ENCODE data around the gene ZNF609. TPM values are rescaled to one million over a fixed set of nuclear protein-coding genes. Genes with fewer than 3 reads are reported as not detected.

ZNF609 gene
- polyA plus RNA-seq, 3 donors = 1.3 to 13.2 (median 1.7) TPM

GRCh38 chr15:64560998-64561397 lies 100.6 kb downstream of the ZNF609 start:
- Mint-ChIP-seq H3K4me1 (peaks cover 19% of the 10 kb centered on the region), H3K9me3 (no peaks in the 10 kb centered on the region), H3K27me3 (ENCODE audit: low read depth in 3 of 3) (no peaks in the 10 kb centered on the region), H3K36me3 (peaks cover 10 to 24% of the 10 kb centered on the region in 2 donors), H3K27ac (peak overlapping the region in 1 of 7 donors; percentile 64), H3K4me3 (no peak overlapping the region)
- Histone ChIP-seq H3K4me1 (ENCODE audit: control insufficient read depth in 1 of 2, insufficient read depth in 2 of 2, low read length in 2 of 2) (no peaks in the 10 kb centered on the region), H3K27ac (ENCODE audit: low read depth in 1 of 2, low read length in 2 of 2) (peak overlapping the region in 1 of 2 donors; percentile 53), H3K4me2 (replicated peaks; ENCODE audit: extremely low read depth, low read length, poor library complexity, severe bottlenecking) (no peak overlapping the region), H3K9me3 (replicated peaks in 1 of 2; ENCODE audit: control insufficient read depth in 1 of 2, insufficient read depth in 1 of 2, low read length in 2 of 2) (no peaks in the 10 kb centered on the region), H2AFZ (ENCODE audit: insufficient read depth, low read depth, low read length, poor library complexity, severe bottlenecking) (no peak overlapping the region), H3K9ac (ENCODE audit: insufficient read depth, low read length, poor library complexity, severe bottlenecking) (no peak overlapping the region), H4K20me1 (ENCODE audit: insufficient read depth, low read length) (peaks cover 68% of the 10 kb centered on the region), H3K4me3 (replicated peaks in 1 of 3; ENCODE audit: low read depth in 2 of 3, low read length in 3 of 3) (no peak overlapping the region), H3K36me3 (replicated peaks in 1 of 2; ENCODE audit: control insufficient read depth in 1 of 2, insufficient read depth in 2 of 2, low read length in 2 of 2) (no peaks in the 10 kb centered on the region), H3K79me2 (ENCODE audit: insufficient read depth, low read length) (peaks cover 87% of the 10 kb centered on the region), H3K27me3 (ENCODE audit: control insufficient read depth in 2 of 2, insufficient read depth in 2 of 2, low read length in 2 of 2) (no peaks in the 10 kb centered on the region)
- TF ChIP-seq CTCF (IDR thresholded peaks at IDR 0.05) = no peak
- DNase-seq = no peak
- intact Hi-C loops (cut with micrococcal nuclease) = no loop called here
- 89% methylated on average over 1 of the region's 2 CpGs for WGBS (ENCODE audit: insufficient coverage)

- Histone ChIP-seq H3K4me2 (replicated peaks; ENCODE audit: extremely low read depth, low read length, poor library complexity, severe bottlenecking) (no peak overlapping the region), H3K4me3 (replicated peaks in 1 of 3; ENCODE audit: low read depth in 2 of 3, low read length in 3 of 3) (no peak overlapping the region), H3K4me1 (ENCODE audit: control insufficient read depth in 1 of 2, insufficient read depth in 2 of 2, low read length in 2 of 2) (no peaks in the 10 kb centered on the region), H4K20me1 (ENCODE audit: insufficient read depth, low read length) (peaks cover 76% of the 10 kb centered on the region), H2AFZ (ENCODE audit: insufficient read depth, low read depth, low read length, poor library complexity, severe bottlenecking) (no peak overlapping the region), H3K27ac (ENCODE audit: low read depth in 1 of 2, low read length in 2 of 2) (no peak overlapping the region), H3K27me3 (ENCODE audit: control insufficient read depth in 2 of 2, insufficient read depth in 2 of 2, low read length in 2 of 2) (no peaks in the 10 kb centered on the region), H3K9me3 (replicated peaks in 1 of 2; ENCODE audit: control insufficient read depth in 1 of 2, insufficient read depth in 1 of 2, low read length in 2 of 2) (no peaks in the 10 kb centered on the region), H3K36me3 (replicated peaks in 1 of 2; ENCODE audit: control insufficient read depth in 1 of 2, insufficient read depth in 2 of 2, low read length in 2 of 2) (no peaks in the 10 kb centered on the region), H3K79me2 (ENCODE audit: insufficient read depth, low read length) (peaks cover 86% of the 10 kb centered on the region), H3K9ac (ENCODE audit: insufficient read depth, low read length, poor library complexity, severe bottlenecking) (no peak overlapping the region)
- peaks cover 26% of the 10 kb centered on the region for H3K4me1 Mint-ChIP-seq
- no peak for TF ChIP-seq CTCF (IDR thresholded peaks at IDR 0.05)
- DNase-seq = no peak
- no peaks in the 10 kb centered on the region for H3K9me3 Mint-ChIP-seq
- intact Hi-C loops (cut with micrococcal nuclease) = no loop called here
- peaks cover 0 to 1% (median 0%) of the 10 kb centered on the region in 3 donors for H3K27me3 Mint-ChIP-seq (ENCODE audit: low read depth in 3 of 3)
- WGBS (ENCODE audit: insufficient coverage) = no CpG with 5 or more reads among the region's 1 CpG
- peaks cover 10 to 29% of the 10 kb centered on the region in 2 donors for H3K36me3 Mint-ChIP-seq
- no peak overlapping the region for H3K4me3 Mint-ChIP-seq
- peak overlapping the region in 1 of 7 donors; percentile 35 for H3K27ac Mint-ChIP-seq
Measured at GRCh38 chr15:64562003-64562640, 101.7 kb downstream of the ZNF609 start.

Data from CD14-positive monocyte (primary cell).